Erythroblast (primary cell): Measurements from ENCODE around the gene AFAP1.

Experiments used
- GATA1 ChIP-seq: IDR thresholded peaks from 2 replicates; pipeline ENCODE4 v1.6.1; 2011; ENCODE audit warnings: low read depth, mild to moderate bottlenecking, control low read depth, low read length, moderate library complexity
- POLR2A ChIP-seq: IDR thresholded peaks from 2 replicates; pipeline ENCODE4 v1.6.1; 2011; ENCODE audit warnings: mild to moderate bottlenecking, low read length

GRCh38 chr4:7941965-7942496 lies 2.4 kb upstream of the AFAP1 start:
- TF ChIP-seq POLR2A (no peak), GATA1 (no peak)
